ENCODE data around the gene CLDN19.
A peak's percentile ranks its signal among the peaks of the same experiment; 100 is the strongest.

Gene CLDN19

GRCh38 chr1:42691157-42691498 lies 48.9 kb downstream of the CLDN19 start:
- no peak for TF ChIP-seq CTCF (conservative IDR thresholded peaks at IDR 0.05; ENCODE audit: low read length)
- H3K9ac ChIP-seq (ENCODE audit: low read depth, low read length, poor library complexity, severe bottlenecking) = no peak overlapping the region
- no peak overlapping the region for H3K4me3 ChIP-seq (ENCODE audit: low read length, poor library complexity, severe bottlenecking)
- no peaks in the 10 kb centered on the region for H3K9me2 ChIP-seq (replicated peaks; ENCODE audit: low read depth, low read length)
- H3K36me3 ChIP-seq (ENCODE audit: insufficient read depth, low read length) = peaks cover 53% of the 10 kb centered on the region
- H3K4me2 ChIP-seq (ENCODE audit: low read depth, low read length, poor library complexity, severe bottlenecking) = peak overlapping the region; percentile 99
- no peaks in the 10 kb centered on the region for H3K27me3 ChIP-seq (ENCODE audit: insufficient read depth, low read length, poor library complexity, severe bottlenecking)
- no peaks in the 10 kb centered on the region for H3K9me3 ChIP-seq (ENCODE audit: insufficient read depth, low read depth, low read length)
- H4K20me1 ChIP-seq (ENCODE audit: insufficient read depth, low read length, poor library complexity, severe bottlenecking) = peaks cover 100% of the 10 kb centered on the region
- H3K4me1 ChIP-seq (ENCODE audit: insufficient read depth, low read length, poor library complexity, severe bottlenecking) = peaks cover 60% of the 10 kb centered on the region
- peaks cover 100% of the 10 kb centered on the region for H3K79me2 ChIP-seq (ENCODE audit: insufficient read depth, low read length)
- no peaks in the 10 kb centered on the region for H3F3A ChIP-seq (ENCODE audit: low read depth)
- no peak overlapping the region for H2AFZ ChIP-seq (ENCODE audit: low read length)

GRCh38 chr1:42690477-42691156 lies 49.4 kb downstream of the CLDN19 start:
- Histone ChIP-seq H4K20me1 (ENCODE audit: insufficient read depth, low read length, poor library complexity, severe bottlenecking) (peaks cover 100% of the 10 kb centered on the region), H3K9ac (ENCODE audit: low read depth, low read length, poor library complexity, severe bottlenecking) (no peak overlapping the region), H3K36me3 (ENCODE audit: insufficient read depth, low read length) (peaks cover 48% of the 10 kb centered on the region), H3F3A (ENCODE audit: low read depth) (no peaks in the 10 kb centered on the region), H3K9me2 (replicated peaks; ENCODE audit: low read depth, low read length) (no peaks in the 10 kb centered on the region), H3K9me3 (ENCODE audit: insufficient read depth, low read depth, low read length) (no peaks in the 10 kb centered on the region), H2AFZ (ENCODE audit: low read length) (no peak overlapping the region), H3K4me2 (ENCODE audit: low read depth, low read length, poor library complexity, severe bottlenecking) (peak overlapping the region; percentile 99), H3K79me2 (ENCODE audit: insufficient read depth, low read length) (peaks cover 100% of the 10 kb centered on the region), H3K4me1 (ENCODE audit: insufficient read depth, low read length, poor library complexity, severe bottlenecking) (peaks cover 65% of the 10 kb centered on the region), H3K27me3 (ENCODE audit: insufficient read depth, low read length, poor library complexity, severe bottlenecking) (no peaks in the 10 kb centered on the region), H3K4me3 (ENCODE audit: low read length, poor library complexity, severe bottlenecking) (peak overlapping the region; percentile 30)
- TF ChIP-seq CTCF (conservative IDR thresholded peaks at IDR 0.05; ENCODE audit: low read length) (peak; percentile 43), EZH2phosphoT487 (IDR thresholded peaks at IDR 0.05; ENCODE audit: borderline replicate concordance) (no peak)

GRCh38 chr1:42689912-42690311 lies 50.1 kb downstream of the CLDN19 start:
- Histone ChIP-seq H3K4me1 (ENCODE audit: insufficient read depth, low read length, poor library complexity, severe bottlenecking) (peaks cover 72% of the 10 kb centered on the region), H4K20me1 (ENCODE audit: insufficient read depth, low read length, poor library complexity, severe bottlenecking) (peaks cover 100% of the 10 kb centered on the region)
- TF ChIP-seq CTCF (conservative IDR thresholded peaks at IDR 0.05; ENCODE audit: low read length) (no peak), EZH2phosphoT487 (IDR thresholded peaks at IDR 0.05; ENCODE audit: borderline replicate concordance) (no peak)

More at GRCh38 chr1:42689912-42690311, 50.1 kb downstream of the CLDN19 start:
- Histone ChIP-seq H2AFZ (ENCODE audit: low read length) (no peak overlapping the region), H3K36me3 (ENCODE audit: insufficient read depth, low read length) (peaks cover 40% of the 10 kb centered on the region), H3K79me2 (ENCODE audit: insufficient read depth, low read length) (peaks cover 100% of the 10 kb centered on the region), H3K9ac (ENCODE audit: low read depth, low read length, poor library complexity, severe bottlenecking) (no peak overlapping the region), H3K27me3 (ENCODE audit: insufficient read depth, low read length, poor library complexity, severe bottlenecking) (no peaks in the 10 kb centered on the region), H3K4me2 (ENCODE audit: low read depth, low read length, poor library complexity, severe bottlenecking) (peak overlapping the region; percentile 99), H3K9me3 (ENCODE audit: insufficient read depth, low read depth, low read length) (no peaks in the 10 kb centered on the region), H3F3A (ENCODE audit: low read depth) (no peaks in the 10 kb centered on the region), H3K9me2 (replicated peaks; ENCODE audit: low read depth, low read length) (no peaks in the 10 kb centered on the region), H3K4me3 (ENCODE audit: low read length, poor library complexity, severe bottlenecking) (peak overlapping the region; percentile 83)
